Measurements from ENCODE around the gene LMX1B. TPM values are rescaled to one million over a fixed set of nuclear protein-coding genes. Genes with fewer than 3 reads are reported as not detected.

The LMX1B gene
- total RNA-seq, 1 donor from 2014 or later, result 0.26 TPM

GRCh38 chr9:126595982-126596381, 17.7 kb upstream of the LMX1B start:
- no peaks in the 10 kb centered on the region for H3K36me3 Mint-ChIP-seq (ENCODE audit: low read depth, unreplicated experiment)
- no peaks in the 10 kb centered on the region for H3K4me1 Mint-ChIP-seq (ENCODE audit: unreplicated experiment)
- TF ChIP-seq, protein P1, sequence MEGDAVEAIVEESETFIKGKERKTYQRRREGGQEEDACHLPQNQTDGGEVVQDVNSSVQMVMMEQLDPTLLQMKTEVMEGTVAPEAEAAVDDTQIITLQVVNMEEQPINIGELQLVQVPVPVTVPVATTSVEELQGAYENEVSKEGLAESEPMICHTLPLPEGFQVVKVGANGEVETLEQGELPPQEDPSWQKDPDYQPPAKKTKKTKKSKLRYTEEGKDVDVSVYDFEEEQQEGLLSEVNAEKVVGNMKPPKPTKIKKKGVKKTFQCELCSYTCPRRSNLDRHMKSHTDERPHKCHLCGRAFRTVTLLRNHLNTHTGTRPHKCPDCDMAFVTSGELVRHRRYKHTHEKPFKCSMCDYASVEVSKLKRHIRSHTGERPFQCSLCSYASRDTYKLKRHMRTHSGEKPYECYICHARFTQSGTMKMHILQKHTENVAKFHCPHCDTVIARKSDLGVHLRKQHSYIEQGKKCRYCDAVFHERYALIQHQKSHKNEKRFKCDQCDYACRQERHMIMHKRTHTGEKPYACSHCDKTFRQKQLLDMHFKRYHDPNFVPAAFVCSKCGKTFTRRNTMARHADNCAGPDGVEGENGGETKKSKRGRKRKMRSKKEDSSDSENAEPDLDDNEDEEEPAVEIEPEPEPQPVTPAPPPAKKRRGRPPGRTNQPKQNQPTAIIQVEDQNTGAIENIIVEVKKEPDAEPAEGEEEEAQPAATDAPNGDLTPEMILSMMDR (IDR thresholded peaks at IDR 0.05; ENCODE audit: unreplicated experiment), result no peak
- no peaks in the 10 kb centered on the region for H3K9me3 Mint-ChIP-seq (ENCODE audit: unreplicated experiment)
- peaks cover 2% of the 10 kb centered on the region for H3K27me3 Mint-ChIP-seq (ENCODE audit: unreplicated experiment)
- no peak overlapping the region for H3K4me3 Mint-ChIP-seq (ENCODE audit: unreplicated experiment)
- no peak for DNase-seq (ENCODE audit: low spot score)
- H3K27ac Mint-ChIP-seq (ENCODE audit: unreplicated experiment), result no peak overlapping the region

DNA sequence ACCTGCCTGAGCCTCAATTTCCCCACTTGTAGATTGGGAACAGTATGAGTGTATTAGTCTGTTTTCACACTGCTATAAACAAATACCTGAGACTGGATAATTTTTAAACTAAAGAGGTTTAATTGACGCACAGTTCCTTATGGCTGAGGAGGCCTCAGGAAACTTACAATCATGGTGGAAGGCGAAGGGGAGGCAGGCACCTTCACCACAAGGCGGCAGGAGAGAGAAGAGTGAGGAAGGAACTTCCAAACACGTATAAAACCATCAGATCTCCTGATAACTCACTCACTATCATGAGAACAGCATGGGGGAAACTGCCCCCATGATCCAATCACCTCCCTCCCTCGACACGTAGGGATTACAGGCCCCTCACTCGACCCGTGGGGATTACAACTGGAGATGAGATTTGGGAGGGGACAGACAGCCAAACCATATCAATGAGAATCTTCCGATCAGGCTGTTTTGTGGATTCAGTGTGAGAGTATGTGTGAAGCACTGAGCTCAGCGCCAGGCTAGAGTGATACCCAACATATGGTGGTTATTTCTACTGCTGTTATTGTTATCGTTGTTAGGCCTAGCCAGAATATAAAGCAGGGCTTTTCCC, 14.6 kb upstream of the LMX1B start:
- peaks cover 2% of the 10 kb centered on the region for H3K27me3 Mint-ChIP-seq (ENCODE audit: unreplicated experiment)
- no peak overlapping the region for H3K27ac Mint-ChIP-seq (ENCODE audit: unreplicated experiment)

GRCh38 chr9:126604059-126605055, 9.4 kb upstream of the LMX1B start:
- Mint-ChIP-seq H3K27me3 (ENCODE audit: unreplicated experiment) (peaks cover 14% of the 10 kb centered on the region), H3K27ac (ENCODE audit: unreplicated experiment) (no peak overlapping the region), H3K4me3 (ENCODE audit: unreplicated experiment) (no peak overlapping the region)

More for the DNA sequence above, 14.6 kb upstream of the LMX1B start:
- TF ChIP-seq, protein P1 (IDR thresholded peaks at IDR 0.05; ENCODE audit: unreplicated experiment), result peak; percentile 25
- Mint-ChIP-seq H3K36me3 (ENCODE audit: low read depth, unreplicated experiment) (no peaks in the 10 kb centered on the region), H3K9me3 (ENCODE audit: unreplicated experiment) (no peaks in the 10 kb centered on the region), H3K4me3 (ENCODE audit: unreplicated experiment) (no peak overlapping the region), H3K4me1 (ENCODE audit: unreplicated experiment) (no peaks in the 10 kb centered on the region)
- DNase-seq (ENCODE audit: low spot score), result no peak

DNA sequence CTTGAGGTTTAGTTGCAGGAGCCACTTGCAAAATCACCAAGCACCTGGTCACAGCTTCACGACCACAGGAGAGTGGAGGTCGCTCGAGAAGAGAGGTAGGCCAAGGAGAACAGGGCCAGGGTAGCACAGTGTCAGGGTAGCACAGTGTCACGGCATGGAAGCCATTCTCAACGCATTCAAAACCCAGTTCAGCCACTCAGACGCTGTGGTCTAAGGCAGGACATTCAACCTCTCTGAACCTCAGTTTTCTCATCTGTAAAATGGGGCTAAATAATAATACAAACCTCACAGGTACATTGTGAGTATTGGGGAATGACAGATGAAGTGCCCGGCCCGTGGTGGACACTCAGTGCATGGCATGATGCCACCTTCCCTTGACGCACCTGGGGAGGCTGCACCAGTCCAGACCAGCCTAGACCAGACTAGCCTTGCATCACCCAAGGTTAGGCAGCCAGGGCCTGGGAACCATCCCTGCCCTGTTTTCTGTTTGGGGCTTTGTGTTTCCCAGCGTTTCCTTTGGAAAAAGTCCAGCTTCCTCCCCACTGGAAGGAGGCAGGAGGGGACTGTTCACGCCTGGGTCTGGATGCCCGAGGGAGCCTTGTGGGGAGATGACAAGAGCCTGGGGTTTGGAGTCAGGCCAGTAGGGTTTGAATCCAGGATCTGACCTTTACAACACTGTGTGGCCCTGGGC, 7.8 kb upstream of the LMX1B start:
- Mint-ChIP-seq H3K9me3 (ENCODE audit: unreplicated experiment) (no peaks in the 10 kb centered on the region), H3K36me3 (ENCODE audit: low read depth, unreplicated experiment) (no peaks in the 10 kb centered on the region), H3K27me3 (ENCODE audit: unreplicated experiment) (peaks cover 20% of the 10 kb centered on the region), H3K27ac (ENCODE audit: unreplicated experiment) (no peak overlapping the region), H3K4me1 (ENCODE audit: unreplicated experiment) (peaks cover 2% of the 10 kb centered on the region), H3K4me3 (ENCODE audit: unreplicated experiment) (no peak overlapping the region)
- TF ChIP-seq, protein P1 (IDR thresholded peaks at IDR 0.05; ENCODE audit: unreplicated experiment), result no peak
- DNase-seq (ENCODE audit: low spot score), result no peak

More at GRCh38 chr9:126604059-126605055, 9.4 kb upstream of the LMX1B start:
- Mint-ChIP-seq H3K36me3 (ENCODE audit: low read depth, unreplicated experiment) (no peaks in the 10 kb centered on the region), H3K9me3 (ENCODE audit: unreplicated experiment) (no peaks in the 10 kb centered on the region), H3K4me1 (ENCODE audit: unreplicated experiment) (no peaks in the 10 kb centered on the region)
- TF ChIP-seq, protein P1 (IDR thresholded peaks at IDR 0.05; ENCODE audit: unreplicated experiment), result no peak
- DNase-seq (ENCODE audit: low spot score), result no peak

Data from endothelial cell (in vitro differentiated cells).